Lung (tissue), 12 donors: ENCODE data around the gene ENO2. TPM values are rescaled to one million over a fixed set of nuclear protein-coding genes. Genes with fewer than 3 reads are reported as not detected.
A peak's percentile ranks its signal among the peaks of the same experiment; 100 is the strongest.

ENCODE experiments used
- ATAC-seq: fragments of 200-7000 bp; cut with Tn5 transposase; one replicate; pipeline ENCODE4 v1.9.1; 2020; ENCODE audit warnings: moderate number of reproducible peaks; ENCODE audit not compliant: insufficient read depth, low FRiP score
- DNase-seq, 3 donors: peaks; one replicate each; pipeline ENCODE4 v3.0.0-alpha.2; 2013 to 2017
- H3K27ac ChIP-seq, 2 donors: one replicate each; pipeline ENCODE4 v1.5.1; 2013; ENCODE audit warnings: mild to moderate bottlenecking in 2 of 2, moderate library complexity in 2 of 2, control low read depth in 1 of 2, inconsistent platforms in 1 of 2, low read depth in 1 of 2, low read length in 1 of 2
- H3K27me3 ChIP-seq, 3 donors: one replicate each; pipeline ENCODE4 v1.5.1; 2013; ENCODE audit warnings: low read length in 2 of 3; ENCODE audit not compliant: control insufficient read depth in 3 of 3, insufficient read depth in 3 of 3
- H3K36me3 ChIP-seq, 4 donors: one replicate each; pipeline ENCODE4 v1.5.1; 2013; ENCODE audit warnings: low read length in 4 of 4, mild to moderate bottlenecking in 1 of 4, moderate library complexity in 1 of 4; ENCODE audit not compliant: control insufficient read depth in 4 of 4, insufficient read depth in 4 of 4
- H3K4me1 ChIP-seq, 5 donors: one replicate each; pipeline ENCODE4 v1.5.1; 2013; ENCODE audit warnings: low read length in 5 of 5, mild to moderate bottlenecking in 2 of 5, moderate library complexity in 1 of 5; ENCODE audit not compliant: control insufficient read depth in 5 of 5, insufficient read depth in 5 of 5
- H3K4me3 ChIP-seq: one replicate; pipeline ENCODE4 v1.5.1; 2013; ENCODE audit warnings: mild to moderate bottlenecking, control low read depth, moderate library complexity
- H3K9ac ChIP-seq, 2 donors: one replicate each; pipeline ENCODE4 v1.5.1; 2013; ENCODE audit warnings: low read length in 2 of 2, control low read depth in 1 of 2; ENCODE audit not compliant: insufficient read depth in 1 of 2
- H3K9me3 ChIP-seq, 4 donors: one replicate each; pipeline ENCODE4 v1.5.1; 2013; ENCODE audit warnings: low read length in 3 of 4, mild to moderate bottlenecking in 1 of 4, moderate library complexity in 1 of 4; ENCODE audit not compliant: control insufficient read depth in 4 of 4, insufficient read depth in 3 of 4
- WGBS, 2 donors: extraction: QIAGEN DNeasy Blood & Tissue Kit; methylation state at CpG; one replicate each; pipeline ENCODE4 v1.1.7; 2013; 5-methylcytosine and 5-hydroxymethylcytosine counted together
- polyA plus RNA-seq, 2 donors: library from polyadenylated mRNA; stranded (reverse); fragments of 200-250 nt; gene quantifications; one replicate each; pipeline ENCODE4 v1.2.1, GENCODE V29; 2013
- total RNA-seq, 2 donors: library from RNA; depleted of rRNA in 1 of 2; stranded (reverse); fragments of >200 nt in 1 of 2; gene quantifications; one replicate each; pipeline ENCODE4 v1.2.1, GENCODE V29; 2014 to 2021
- TF ChIP-seq, protein P1 (sequence below): IDR thresholded peaks from 2 replicates; pipeline ENCODE4 v1.5.1; 2012; ENCODE audit warnings: mild to moderate bottlenecking; ENCODE audit errors: control extremely low read depth, extremely low read depth
- donor health status: control.
- donor health status: control.
- donor health status: Bipolar disorder and iron deficiency.
- donor health status: healthy.
- donor health status: DM: yes; HTN: yes; CAD: no.

ENO2 gene
- total and polyA plus RNA-seq, 4 donors: 14.4 to 41.9 (median 30.8) TPM

DNA sequence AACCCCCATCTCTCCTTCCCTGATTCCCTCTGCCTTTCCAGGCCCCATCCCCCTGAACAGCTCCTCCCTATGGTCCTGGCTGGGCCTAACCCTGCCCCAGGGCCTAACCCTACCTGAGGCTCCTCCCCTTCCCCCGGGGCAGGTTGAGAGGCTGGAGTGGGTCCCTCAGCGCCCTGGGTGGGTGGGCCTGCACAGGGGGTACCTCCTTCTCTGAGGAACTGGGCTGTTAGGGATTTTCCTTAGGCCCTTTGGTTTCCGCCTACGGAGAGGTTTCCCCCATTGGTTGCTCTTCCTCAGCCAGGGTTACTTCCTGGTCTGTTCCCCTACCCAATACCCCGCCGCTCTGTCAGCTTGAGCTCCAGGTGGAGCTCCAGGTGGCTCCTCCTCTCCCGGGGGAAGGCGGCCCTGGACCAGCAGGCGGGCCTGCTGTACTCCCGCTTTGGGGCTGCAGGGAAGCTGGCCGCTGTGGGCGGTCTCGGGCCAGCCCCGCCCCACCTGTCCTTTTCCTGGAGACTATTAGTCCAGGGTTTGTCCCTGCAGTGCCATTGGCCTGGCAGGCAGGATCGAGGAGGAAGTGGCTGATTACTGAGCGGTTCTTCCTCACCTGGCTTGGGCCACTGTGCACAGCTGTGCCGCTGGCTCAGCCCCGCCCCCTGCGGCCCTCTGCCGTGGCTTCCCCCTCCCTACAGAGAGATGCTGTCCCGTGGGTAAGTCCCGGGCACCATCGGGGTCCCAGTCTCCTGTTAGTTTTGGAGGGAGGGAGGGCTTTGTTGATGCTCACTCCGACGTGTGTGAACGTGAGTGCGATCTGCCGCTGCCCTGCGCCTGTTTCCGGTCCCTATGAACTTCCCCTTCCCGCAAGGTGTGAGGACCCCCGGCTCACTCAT is 31.9 kb downstream of the ENO2 start:
- Histone ChIP-seq H3K36me3 (peaks cover 0 to 14% (median 12%) of the 10 kb centered on the region in 4 donors), H3K4me3 (peak overlapping the region; percentile 4), H3K4me1 (peaks cover 0 to 19% (median 12%) of the 10 kb centered on the region in 5 donors), H3K27ac (peak overlapping the region in 1 of 2 donors; percentile 50), H3K9ac (no peak overlapping the region), H3K27me3 (no peaks in the 10 kb centered on the region), H3K9me3 (no peaks in the 10 kb centered on the region)
- DNase-seq: peak; percentile 71 to 86 (median 85)
- 15 to 28% methylated on average over 31 to 32 of the region's 32 CpGs for WGBS, 2 donors
- TF ChIP-seq, protein P1, sequence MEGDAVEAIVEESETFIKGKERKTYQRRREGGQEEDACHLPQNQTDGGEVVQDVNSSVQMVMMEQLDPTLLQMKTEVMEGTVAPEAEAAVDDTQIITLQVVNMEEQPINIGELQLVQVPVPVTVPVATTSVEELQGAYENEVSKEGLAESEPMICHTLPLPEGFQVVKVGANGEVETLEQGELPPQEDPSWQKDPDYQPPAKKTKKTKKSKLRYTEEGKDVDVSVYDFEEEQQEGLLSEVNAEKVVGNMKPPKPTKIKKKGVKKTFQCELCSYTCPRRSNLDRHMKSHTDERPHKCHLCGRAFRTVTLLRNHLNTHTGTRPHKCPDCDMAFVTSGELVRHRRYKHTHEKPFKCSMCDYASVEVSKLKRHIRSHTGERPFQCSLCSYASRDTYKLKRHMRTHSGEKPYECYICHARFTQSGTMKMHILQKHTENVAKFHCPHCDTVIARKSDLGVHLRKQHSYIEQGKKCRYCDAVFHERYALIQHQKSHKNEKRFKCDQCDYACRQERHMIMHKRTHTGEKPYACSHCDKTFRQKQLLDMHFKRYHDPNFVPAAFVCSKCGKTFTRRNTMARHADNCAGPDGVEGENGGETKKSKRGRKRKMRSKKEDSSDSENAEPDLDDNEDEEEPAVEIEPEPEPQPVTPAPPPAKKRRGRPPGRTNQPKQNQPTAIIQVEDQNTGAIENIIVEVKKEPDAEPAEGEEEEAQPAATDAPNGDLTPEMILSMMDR: no peak
- peak; percentile 59 for ATAC-seq

DNA sequence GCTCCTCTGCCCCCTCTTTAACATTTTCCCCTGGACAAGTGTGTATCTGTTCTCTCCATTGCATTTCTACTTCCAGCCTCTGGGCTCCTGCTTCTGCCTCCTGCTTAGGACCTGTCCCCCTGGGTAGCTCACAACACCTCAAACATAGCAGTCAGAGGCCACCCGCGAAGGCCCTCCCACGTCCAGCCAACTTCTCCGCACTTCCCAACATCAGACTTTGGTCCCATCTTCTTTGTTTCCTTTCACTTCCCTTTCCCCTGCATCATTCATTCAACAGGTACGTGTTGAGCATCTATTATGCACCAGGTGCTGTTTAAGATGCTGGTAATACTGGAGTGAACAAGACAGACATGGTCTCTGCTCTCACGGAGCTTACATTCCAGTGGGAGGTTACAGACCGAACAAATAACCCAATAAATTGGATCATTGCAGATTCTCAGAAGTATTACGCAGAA is 32.6 kb downstream of the ENO2 start:
- H3K36me3 ChIP-seq: peaks cover 0 to 8% (median 6%) of the 10 kb centered on the region in 4 donors
- WGBS, 2 donors: 61 to 78% methylated on average over 8 of the region's 8 CpGs
- ATAC-seq: no peak
- H3K27ac ChIP-seq: peak overlapping the region in 1 of 2 donors; percentile 50
- H3K9ac ChIP-seq: no peak overlapping the region
- H3K9me3 ChIP-seq: no peaks in the 10 kb centered on the region
- no peaks in the 10 kb centered on the region for H3K27me3 ChIP-seq
- peaks cover 0 to 19% (median 12%) of the 10 kb centered on the region in 5 donors for H3K4me1 ChIP-seq
- TF ChIP-seq, protein P1: no peak
- DNase-seq: no peak
- peak overlapping the region; percentile 4 for H3K4me3 ChIP-seq

DNA sequence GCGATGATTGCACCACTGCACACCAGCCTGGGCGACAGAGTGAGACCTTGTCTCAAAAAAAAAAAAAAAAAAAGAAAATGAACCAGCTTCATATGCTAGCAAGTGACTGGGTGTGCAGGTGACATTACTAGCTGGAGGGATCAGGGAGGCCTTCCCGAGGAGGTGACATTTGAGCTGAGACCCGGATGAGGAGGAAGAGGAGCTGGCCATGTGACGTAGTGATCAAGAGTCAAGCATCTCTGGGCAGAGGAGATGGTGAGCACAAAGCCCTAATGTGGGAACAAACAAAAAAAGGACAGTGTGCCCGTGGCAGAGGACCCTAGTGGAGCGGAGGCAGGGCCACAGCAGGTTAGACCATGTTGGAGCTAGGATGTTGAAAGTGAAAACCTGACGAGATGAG is 33.2 kb downstream of the ENO2 start:
- H3K9ac ChIP-seq: no peak overlapping the region
- no peaks in the 10 kb centered on the region for H3K9me3 ChIP-seq
- WGBS, 2 donors: 87% methylated on average over 8 of the region's 8 CpGs
- TF ChIP-seq, protein P1: no peak
- ATAC-seq (no peak), DNase-seq (no peak)
- no peak overlapping the region for H3K4me3 ChIP-seq
- no peaks in the 10 kb centered on the region for H3K27me3 ChIP-seq
- H3K4me1 ChIP-seq: peaks cover 0 to 19% (median 12%) of the 10 kb centered on the region in 5 donors
- H3K27ac ChIP-seq: no peak overlapping the region
- peaks cover 0 to 9% (median 7%) of the 10 kb centered on the region in 4 donors for H3K36me3 ChIP-seq
